Fibroblast of skin of scalp (primary cell): Measurements from ENCODE around the gene ZNF549. TPM values are rescaled to one million over a fixed set of nuclear protein-coding genes. Genes with fewer than 3 reads are reported as not detected.
"Not testable (repeated sequence)": the region's sequence is repeated elsewhere in the genome, so short reads cannot be mapped to it uniquely, and the experiment has no call there.

ENCODE experiments used
- DNase-seq: peaks from one replicate; pipeline ENCODE4 v3.0.0-alpha.2; 2013
- polyA plus RNA-seq, 2 experiments: library from polyadenylated mRNA; unstranded; fragments of 120-200 nt; gene quantifications; one replicate each; pipeline ENCODE4 v1.2.1, GENCODE V29; 2013; ENCODE audit not compliant: insufficient read length in 2 of 2

Gene ZNF549
- 4.2 TPM for polyA plus RNA-seq (2013, experiment 1 of 2; ENCODE audit: insufficient read length)
- 4.8 TPM for polyA plus RNA-seq (2013, experiment 2 of 2; ENCODE audit: insufficient read length)

GRCh38 chr19:57527136-57527881 is at the start of gene ZNF549:
Gene ZNF549, plus strand, starts transcription at chr19:57527356. Its CDS starts 218 bp downstream, at chr19:57527574.
- DNase-seq: peak; percentile 91

DNA sequence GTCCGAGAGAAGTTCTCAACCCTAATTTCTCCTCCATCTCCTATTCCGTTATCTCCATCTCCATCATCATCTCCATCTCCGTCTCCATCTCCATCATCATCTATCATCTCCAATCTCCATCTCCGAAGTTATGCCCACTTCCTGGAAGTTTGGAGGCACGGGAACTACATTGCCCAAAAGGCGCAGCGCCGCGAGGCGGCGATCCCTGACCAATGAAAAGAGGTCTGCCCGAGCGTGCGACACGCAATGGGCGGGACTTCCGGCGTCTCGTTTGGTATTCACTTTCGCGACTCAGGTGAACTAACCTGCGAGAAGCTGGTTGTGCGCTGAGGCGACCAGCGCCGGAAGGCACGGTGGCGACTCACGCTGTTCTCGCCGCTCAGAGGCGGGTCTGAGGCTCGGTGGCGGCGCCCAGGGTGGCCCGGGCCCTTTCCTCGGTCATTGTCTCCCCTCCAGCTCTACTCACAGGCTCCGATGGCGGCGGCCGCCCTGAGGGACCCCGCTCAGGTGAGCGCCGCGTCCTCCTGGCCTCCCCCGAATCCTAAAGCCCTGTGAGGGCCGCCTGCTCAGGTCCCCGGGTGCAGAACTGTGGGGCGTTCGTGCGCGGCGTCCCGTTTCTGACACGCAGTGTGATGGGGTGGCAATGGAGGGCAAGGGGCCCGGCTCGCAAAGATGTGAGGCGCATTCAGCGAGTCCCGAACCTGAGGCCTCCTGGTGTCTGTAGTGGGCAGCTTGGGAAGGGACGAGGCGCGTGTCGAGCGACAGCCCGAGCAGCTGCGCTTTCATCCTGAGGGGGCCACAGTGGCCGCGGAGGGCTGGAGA is 39.5 kb upstream of the ZNF549 start, which contains the start of gene ZNF419:
Gene ZNF419 (plus strand): TSS at position 274 of the 822 bp plus-strand sequence. CDS start 201 bp downstream, at position 475.
- DNase-seq: peak; percentile 90

DNA sequence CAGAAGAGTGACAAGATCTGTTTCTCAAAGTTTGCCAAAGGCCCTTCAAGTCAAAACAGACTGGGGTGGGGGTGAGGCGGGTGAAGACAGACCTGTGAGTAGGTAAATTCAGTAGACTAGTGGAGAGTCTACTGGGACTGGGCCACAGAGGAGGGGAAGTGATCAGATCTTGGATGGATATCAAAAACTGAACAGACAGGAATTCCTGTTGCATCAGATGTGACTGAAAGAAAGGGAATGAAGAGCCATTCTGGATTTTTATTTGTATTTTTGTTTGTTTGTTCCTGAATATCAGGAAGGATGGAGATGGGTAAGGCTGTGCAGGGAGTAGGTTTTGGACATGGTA is 38.9 kb upstream of the ZNF549 start:
- peak; percentile 31 for DNase-seq

- DNase-seq: not testable (repeated sequence)
These were observed 27.9 kb upstream of the ZNF549 start for GRCh38 chr19:57499332-57499679.

DNA sequence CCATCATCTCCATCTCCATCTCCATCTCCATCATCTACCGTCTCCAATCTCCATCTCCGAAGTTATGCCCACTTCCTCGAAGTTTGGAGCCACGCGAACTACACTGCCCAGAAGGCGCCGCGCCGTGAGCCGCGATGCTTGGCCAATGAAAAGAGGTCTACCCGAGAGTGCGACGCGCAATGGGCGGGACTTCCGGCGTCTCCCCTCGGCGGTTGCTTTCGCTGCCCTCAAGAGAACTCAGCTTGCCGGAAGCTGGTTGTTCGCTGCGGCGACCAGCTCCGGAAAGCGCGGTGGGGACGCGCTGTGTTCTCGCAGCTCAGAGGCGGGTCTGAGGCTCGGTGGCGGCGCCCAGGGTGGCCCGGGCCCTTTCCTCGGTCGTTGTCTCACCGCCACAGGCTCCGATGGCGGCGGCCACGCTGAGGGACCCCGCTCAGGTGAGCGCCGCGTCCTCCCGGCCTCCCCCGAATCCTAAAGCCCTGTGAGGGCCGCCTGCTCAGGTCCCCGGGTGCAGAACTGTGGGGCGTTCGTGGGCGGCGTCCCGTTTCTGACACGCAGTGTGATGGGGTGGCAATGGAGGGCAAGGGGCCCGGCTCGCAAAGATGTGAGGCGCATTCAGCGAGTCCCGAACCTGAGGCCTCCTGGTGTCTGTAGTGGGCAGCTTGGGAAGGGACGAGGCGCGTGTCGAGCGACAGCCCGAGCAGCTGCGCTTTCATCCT is 27.3 kb upstream of the ZNF549 start, which contains the start of gene ZNF773:
Gene ZNF773 (plus strand): TSS at position 259 of the 716 bp plus-strand sequence. CDS start 143 bp downstream, at position 402.
- peak; percentile 96 for DNase-seq

DNA sequence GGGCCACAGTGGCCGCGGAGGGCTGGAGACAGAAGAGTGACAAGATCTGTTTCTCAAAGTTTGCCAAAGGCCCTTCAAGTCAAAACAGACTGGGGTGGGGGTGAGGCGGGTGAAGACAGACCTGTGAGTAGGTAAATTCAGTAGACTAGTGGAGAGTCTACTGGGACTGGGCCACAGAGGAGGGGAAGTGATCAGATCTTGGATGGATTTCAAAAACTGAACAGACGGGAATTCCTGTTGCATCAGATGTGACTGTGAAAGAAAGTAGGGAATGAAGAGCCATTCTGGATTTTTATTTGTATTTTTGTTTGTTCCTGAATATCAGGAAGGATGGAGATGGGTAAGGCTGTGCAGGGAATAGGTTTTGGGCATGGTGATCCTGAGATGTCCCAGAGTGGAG is 26.8 kb upstream of the ZNF549 start:
- DNase-seq: peak; percentile 56

- DNase-seq: no peak
These were observed 21.0 kb upstream of the ZNF549 start for GRCh38 chr19:57506163-57506562.

DNA sequence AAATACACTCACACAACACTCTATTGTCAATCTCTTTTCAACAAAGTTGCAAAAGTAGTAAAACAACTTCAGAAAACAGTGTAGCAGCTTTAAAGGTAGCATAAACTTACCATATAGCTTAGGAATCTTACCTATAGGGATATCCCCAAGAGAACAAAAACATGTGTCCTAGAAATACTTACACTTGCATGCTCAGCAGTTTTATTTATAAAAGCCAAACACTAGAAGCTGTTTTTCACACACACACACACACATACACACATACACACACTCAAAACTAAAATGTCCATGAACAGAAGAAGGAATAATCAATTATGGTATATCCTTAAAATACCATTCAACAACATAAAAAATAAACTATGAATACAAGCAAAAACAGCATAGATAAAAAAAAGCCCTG is 15.7 kb upstream of the ZNF549 start:
- DNase-seq: no peak

- DNase-seq: peak; percentile 25
These were observed 14.3 kb upstream of the ZNF549 start for GRCh38 chr19:57512845-57513244.

DNA sequence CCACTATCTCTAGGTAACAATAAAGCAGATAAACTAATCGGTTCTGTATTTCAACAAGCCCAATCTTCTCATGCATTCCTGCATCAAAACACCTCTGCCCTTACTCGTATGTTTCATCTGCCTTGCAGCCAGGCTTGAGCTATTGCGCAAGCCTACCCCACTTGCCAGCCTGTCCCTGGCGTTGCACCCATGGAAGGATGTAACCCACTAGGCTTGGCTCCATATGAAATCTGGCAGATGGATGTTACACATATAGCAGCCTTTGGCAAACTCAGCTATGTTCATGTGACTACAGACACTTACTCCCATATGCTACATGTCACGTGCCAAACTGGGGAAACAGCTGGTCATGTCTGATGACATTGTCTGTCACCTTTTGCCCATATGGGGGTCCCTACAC is 11.9 kb upstream of the ZNF549 start:
- DNase-seq: no peak

- not testable (repeated sequence) for DNase-seq
These were observed 9.1 kb upstream of the ZNF549 start for GRCh38 chr19:57518021-57518420.

- no peak for DNase-seq
These were observed 10.9 kb downstream of the ZNF549 start for GRCh38 chr19:57537953-57538547.

- DNase-seq: no peak
These were observed 19.4 kb downstream of the ZNF549 start for GRCh38 chr19:57546513-57546912.

DNA sequence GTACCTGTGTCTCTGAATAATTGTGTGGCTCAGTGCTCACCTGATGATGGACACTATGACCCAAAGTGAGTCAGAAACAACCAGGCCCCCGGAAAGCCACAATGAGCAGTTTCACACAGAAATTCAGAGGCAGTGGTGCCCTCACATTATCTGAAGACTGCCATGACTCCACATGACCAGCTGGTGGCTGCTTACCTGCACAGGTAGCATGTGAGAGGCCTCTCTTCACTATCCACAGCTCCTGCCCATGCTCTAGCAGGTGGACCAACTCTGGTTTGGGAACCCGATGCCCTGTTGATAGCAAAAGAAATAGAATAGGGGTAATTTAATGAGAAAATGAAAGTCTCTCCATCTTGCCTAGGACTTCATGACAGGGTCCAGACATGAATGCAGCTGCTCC is 25.3 kb downstream of the ZNF549 start:
- DNase-seq: no peak

DNA sequence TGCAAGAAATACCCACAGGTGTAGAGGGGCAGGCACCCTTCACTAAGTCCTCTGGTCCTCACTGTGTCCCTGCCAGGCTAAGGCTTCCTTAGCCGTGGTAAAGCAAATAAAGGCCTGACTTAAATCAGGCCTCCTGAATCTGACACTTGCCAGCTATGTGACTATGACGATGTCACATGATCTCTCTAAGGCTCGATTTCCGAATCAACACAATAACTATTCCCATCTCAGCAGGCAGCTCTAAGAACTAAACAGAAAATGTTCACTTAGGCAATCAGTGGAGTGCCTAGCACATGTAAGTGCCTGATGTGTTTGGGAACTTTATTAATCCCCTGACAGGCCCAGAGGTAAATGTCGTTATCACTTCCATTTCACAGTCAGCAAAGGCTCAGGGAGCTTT is 30.5 kb downstream of the ZNF549 start:
- DNase-seq: no peak

DNA sequence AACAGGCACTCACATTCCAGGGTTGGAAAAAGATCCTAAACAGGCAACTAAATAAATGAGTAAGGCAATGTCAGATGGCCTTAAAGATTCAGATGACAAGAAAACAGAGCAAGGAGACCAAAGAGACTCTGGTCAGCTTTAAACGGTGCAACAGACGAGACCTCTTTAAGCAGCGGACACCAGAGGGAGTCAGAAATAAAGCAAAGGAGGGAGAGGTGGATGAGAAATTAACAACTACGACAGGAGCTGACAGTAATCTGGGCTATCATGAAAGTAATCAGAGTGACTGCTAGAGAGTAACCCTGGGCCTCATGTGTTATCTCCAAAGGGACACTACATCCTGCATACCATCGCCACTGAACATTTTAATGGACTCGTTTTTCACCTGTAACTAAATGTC is 31.4 kb downstream of the ZNF549 start:
- peak; percentile 16 for DNase-seq

- peak; percentile 8 for DNase-seq
These were observed 31.9 kb downstream of the ZNF549 start for GRCh38 chr19:57559008-57559403.

- DNase-seq: peak; percentile 88
These were observed 32.4 kb downstream of the ZNF549 start, which contains the start of gene ZNF550 for GRCh38 chr19:57559404-57560025. Gene ZNF550, minus strand, starts transcription at chr19:57559863. Its CDS starts 181 bp downstream, at chr19:57559682.

DNA sequence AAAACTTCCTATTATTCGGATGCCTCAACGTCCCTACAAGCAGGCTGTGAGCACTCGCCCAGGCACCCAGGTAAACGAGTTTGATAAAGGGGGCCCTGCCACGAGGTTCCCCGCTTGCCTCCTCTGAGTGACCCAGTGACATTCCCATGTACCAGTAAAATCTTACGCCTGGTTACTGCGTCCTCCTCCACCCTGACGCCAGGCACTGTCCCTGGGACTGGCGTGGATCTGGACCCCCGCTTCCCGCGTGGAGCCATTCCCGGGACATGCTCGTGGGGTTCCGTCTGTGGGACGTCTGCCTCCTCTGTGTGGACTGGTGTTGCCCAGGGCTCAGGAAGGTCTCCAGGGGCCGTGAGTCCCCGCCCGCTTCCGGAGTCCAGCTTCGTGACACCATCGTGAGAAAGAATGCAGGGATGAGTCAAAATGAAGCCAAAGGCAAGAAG is 32.9 kb downstream of the ZNF549 start:
- peak; percentile 86 for DNase-seq

- DNase-seq: no peak
These were observed 36.4 kb downstream of the ZNF549 start for GRCh38 chr19:57563547-57563946.

DNA sequence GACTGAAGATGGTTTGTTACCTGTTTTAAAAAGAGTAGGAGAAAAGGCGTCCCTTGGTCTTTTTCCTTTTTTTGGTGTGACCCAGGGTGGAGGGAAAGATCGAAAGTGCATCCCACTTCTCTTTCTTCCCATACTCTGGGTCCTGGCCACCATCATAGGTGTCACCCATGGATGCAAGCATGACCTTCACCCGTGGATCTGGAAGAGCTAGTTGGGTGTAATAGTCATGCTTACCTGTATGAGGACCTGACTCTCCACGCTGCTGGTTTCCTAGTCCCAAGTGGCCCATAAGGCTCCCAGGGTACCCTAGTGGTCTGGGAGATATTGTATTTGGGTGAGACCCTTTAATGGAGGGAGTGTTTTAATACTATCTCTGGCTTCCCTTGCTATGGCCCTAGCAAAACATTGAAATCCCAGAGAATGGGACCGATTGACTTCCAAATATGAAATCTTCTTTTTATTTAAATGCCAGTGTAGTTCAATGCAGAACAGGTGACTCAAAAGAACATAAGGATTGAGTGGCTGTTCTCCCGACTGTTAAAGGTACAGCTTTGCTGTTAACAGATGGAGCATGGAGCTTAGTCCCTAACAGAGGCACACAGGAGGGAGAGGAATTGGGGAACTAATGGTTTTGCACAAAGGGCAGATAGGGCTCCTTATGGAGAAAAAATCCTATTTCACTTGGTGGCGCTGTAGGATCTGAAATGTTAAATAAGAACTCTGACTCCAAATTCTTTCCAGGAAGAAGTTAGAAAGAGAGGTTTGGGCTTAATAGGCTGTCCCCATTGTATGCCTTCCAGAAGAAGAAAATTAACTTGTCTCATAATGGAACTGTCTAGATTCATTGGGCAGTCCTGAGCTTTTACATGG is 39.5 kb downstream of the ZNF549 start:
- peak; percentile 40 for DNase-seq
